GM21390 (cell line): ENCODE measurements around the gene DOCK4.

Source experiments
- ATAC-seq: cut with Tn5 transposase; IDR thresholded peaks from one replicate; pipeline ENCODE4 v1.9.1; 2021; ENCODE audit not compliant: unreplicated experiment

DOCK4 gene

GRCh38 chr7:111980725-111981124 lies 225.5 kb downstream of the DOCK4 start:
- no peak for ATAC-seq

- ATAC-seq, result no peak
Measured at GRCh38 chr7:111975346-111975745, 230.9 kb downstream of the DOCK4 start.

DNA sequence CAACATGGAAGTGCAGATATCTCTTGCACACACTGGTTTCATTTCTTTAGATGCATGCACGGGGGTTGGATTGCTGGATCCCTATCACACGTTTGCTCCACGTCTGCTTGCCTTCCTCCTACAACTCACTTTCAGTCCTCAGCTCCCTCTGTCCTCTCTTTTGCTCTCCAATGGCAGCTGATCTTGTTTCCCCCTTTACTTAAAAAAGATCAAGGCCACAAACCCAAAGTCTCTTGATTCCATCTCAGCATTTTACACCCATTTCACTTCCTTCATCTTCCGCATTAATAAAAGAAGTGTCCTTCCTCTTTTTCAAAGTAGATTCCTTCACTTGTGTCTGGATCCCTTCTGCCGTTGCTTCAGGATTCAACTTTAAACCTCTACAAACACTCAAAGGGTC lies 245.2 kb downstream of the DOCK4 start:
- no peak for ATAC-seq

- ATAC-seq, result no peak
Measured at GRCh38 chr7:111958896-111959295, 247.3 kb downstream of the DOCK4 start.

- no peak for ATAC-seq
Measured at GRCh38 chr7:111958431-111958830, 247.8 kb downstream of the DOCK4 start.

DNA sequence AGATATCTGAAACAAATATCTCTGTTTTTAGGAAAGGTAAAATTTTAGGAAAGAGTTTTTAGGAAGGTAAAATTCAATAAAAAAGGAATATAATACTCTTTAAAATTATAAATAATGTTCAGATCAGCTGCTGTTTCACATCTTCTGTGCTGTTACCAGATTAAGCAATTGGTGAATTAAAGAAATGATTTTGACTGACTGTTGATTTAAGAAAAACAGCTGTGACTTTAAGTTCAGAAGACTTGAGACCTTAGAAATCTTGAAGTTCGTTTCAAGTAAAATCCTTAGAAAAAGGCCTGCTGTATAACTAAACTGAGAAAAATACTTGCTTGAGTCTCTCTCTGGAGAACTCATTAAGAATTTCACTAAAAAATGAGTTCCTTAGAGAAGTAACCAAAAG lies 250.6 kb downstream of the DOCK4 start:
- no peak for ATAC-seq

DNA sequence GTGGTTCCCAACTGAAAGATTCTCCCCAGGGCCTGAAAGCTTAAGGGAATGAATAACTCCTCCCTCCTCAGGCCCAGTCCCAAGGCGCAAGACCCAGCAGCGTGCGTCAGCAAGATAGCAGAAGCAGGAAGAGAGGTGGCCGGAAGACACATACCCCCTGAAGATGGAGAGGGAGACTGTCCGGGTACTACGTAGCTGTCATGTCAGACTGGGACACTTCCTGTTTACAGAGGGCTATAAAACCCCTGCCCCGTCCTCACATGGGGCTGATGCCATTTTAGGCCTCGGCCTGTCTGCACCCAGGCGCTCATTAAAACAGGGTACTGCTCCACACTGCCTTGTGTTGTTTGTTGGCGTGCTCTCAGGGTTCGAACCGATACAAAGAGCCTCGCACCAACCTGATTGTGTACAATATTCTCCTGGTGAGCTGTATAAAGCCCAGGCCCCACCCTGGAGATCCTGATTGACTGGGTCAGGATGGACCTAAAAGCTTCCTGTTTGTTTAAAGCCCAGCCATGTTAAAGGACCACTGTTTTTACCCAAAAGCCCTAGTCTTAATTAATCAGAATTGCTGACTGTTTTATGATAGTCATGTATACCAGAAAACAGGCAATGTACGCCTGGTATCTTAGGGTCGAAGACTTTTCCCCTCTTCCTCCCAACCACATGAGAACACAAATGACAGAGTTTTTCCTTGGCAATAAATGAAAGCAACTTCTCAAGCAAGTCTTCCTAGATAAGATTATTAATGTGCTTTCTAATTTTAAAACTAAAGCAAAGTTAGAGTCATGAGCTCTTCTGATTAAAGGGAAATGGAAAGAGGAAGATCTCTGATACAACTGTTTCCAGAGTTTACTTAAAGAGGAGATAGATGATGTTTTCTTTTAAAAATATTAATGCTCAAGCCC lies 251.5 kb downstream of the DOCK4 start:
- ATAC-seq, result no peak

DNA sequence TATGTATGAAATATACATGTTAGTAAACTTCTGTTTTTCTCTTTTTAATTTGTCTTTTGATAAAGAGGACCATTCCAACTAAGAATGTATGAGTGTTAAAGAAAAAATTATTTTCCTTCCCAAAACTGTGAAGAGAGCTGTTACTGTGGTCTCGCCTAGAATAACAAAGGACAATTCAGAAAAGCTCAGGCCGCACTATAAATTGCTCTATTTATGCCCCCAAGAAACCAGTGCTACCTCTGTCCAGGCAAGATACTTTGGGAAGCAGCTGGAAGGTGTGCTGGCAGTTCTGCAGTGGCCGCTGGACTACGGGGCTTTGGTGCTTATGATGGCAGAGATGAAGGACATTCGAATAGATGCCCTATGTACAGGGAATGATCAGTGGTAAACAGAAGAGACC lies 252.1 kb downstream of the DOCK4 start:
- no peak for ATAC-seq

GRCh38 chr7:111953611-111954010 lies 252.6 kb downstream of the DOCK4 start:
- ATAC-seq, result no peak

DNA sequence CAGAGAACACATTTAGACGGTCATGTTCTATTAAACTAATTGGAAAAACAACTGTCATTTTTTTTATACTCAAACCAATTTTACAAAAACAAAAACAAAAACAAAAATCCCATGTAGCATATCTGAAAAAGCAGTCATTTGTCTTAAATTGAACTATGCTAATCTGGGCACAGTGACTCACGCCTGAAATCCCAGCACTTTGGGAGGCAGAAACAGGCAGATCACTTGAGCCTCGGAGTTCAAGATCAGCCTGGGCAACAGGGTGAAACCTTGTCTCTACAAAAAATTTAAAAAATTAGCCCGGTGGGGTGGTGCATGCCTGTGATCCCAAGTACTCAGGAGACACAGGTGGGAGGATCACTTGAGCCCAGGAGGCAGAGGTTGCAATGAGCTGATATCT lies 253.4 kb downstream of the DOCK4 start:
- ATAC-seq, result no peak

DNA sequence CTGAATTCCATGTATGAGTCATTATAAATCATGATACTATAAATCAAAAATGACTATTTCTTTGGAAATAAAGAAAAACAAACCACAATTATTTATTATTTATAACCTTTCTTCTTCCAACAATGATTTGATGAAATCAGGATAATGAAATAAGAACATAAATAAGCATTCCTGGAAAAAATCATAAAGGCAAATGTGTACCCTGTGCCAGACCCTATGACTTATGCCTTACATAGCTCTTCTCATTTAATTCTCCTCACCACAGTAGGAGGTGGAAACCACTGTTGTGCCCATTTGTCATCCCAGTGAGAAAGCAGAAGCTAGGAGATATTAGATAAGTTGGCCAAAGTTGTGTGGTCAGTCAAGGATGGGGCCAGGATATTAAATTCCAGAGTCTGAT lies 255.1 kb downstream of the DOCK4 start:
- no peak for ATAC-seq

- no peak for ATAC-seq
Measured at GRCh38 chr7:111942450-111943081, 263.6 kb downstream of the DOCK4 start.

GRCh38 chr7:111937163-111937562 lies 269.0 kb downstream of the DOCK4 start:
- no peak for ATAC-seq

DNA sequence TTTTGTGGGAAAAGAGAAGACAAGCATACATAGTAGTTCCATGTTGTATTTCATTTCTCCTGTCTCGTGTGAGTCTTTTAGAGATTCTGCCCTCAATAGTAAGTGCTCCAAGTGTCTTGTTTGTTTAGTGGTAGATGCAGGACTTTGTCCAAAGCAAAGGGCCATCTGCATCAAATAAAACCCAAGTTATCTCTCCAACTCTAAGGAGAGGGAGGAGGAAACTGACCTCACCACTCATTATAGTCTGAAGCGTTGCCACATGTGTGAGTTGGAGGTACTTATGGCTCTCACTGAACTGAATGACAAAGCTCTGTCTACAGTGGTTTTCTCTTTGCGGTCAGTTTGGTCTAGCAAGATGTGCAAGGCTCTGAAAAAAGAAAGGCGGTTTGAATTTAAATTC lies 272.6 kb downstream of the DOCK4 start:
- no peak for ATAC-seq

- no peak for ATAC-seq
Measured at GRCh38 chr7:111931958-111932357, 274.2 kb downstream of the DOCK4 start.

GRCh38 chr7:111931016-111931517 lies 275.1 kb downstream of the DOCK4 start:
- ATAC-seq, result no peak

DNA sequence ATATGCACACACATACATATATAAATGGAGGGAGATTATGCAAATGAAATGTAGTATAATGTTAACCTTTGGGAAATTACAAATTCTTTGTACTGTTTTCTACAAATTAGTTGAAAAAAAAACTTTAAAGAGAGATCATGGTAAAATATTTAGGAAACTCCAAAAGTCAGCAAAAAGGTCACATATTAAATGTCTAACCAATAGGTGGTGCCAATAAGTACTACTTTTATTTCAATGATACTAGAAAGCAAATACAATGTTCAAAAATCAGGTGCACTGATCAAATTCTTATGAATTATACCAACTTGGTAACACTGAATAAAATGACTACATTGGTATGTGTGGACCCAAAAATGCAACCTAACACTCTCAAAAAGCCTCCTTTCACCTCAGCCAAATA lies 276.9 kb downstream of the DOCK4 start:
- ATAC-seq, result no peak

DNA sequence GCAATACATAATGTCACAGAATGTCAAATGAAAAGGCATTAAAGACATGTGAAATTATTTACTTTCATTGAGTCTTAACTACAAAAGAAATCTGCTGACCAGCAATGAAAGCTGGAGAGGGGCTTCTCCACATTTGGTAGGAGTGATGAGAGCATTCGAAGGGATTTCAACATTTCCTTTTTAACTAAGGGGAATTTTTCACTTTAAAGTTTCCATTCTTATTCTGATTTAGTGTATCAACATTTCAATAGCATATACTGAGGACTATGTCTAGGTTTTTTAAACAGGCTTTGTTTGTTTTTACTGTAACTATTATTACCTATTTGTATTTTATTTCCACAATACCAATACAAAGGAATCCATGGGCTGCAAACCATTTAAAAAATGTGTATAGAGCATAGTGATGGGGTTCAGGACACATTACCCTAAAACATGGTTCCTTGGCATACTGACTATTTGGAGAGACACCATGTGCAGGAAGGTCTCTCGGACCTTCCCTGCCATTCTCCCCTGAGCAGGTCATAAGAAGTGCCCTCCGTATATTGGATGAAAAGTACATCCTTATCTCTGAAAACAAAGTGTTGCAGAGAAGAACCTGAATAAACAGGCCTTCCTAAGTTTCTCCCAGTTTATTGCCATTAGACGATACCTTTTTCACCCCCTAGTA lies 278.7 kb downstream of the DOCK4 start:
- ATAC-seq, result no peak

GRCh38 chr7:111920329-111920728 lies 285.9 kb downstream of the DOCK4 start:
- no peak for ATAC-seq

DNA sequence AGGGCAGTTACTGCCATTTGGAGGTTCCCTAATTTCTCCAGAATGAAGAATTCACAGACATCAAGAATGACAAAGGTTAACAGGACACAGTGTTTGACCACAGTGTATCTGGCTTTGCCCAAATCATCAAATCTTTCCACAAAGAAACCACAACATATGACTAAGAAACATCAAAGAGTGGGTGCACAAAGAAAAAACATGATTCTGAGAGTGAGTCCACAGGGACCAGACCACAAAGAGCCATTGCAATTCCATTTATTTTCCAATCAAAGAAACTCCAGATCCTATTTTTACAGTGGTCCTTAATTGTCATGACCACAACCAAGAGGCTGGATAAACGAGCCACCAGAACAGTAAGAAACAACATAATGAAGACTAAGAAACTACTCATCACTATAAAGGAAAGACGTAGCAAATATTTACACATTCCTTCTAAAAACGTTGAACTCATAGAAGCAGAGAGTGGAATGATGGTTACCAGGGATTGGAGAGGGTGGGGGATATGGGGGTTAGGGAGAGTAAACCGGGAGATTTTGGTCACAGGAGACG lies 286.5 kb downstream of the DOCK4 start:
- ATAC-seq, result no peak

- no peak for ATAC-seq
Measured at GRCh38 chr7:111919164-111919563, 287.0 kb downstream of the DOCK4 start.
